DND-41 (cell line): ENCODE data around the gene VSIG1.

ENCODE experiments used
- EZH2 ChIP-seq: IDR thresholded peaks from 3 replicates; pipeline ENCODE4 v1.6.1; 2012; ENCODE audit warnings: borderline replicate concordance, low read depth, mild to moderate bottlenecking, moderate library complexity, low read length, inconsistent platforms; ENCODE audit not compliant: severe bottlenecking
- TF ChIP-seq, protein P1 (sequence below): IDR thresholded peaks from 2 replicates; pipeline ENCODE4 v1.5.1; 2012; ENCODE audit warnings: borderline replicate concordance, low read length, moderate library complexity, mild to moderate bottlenecking; ENCODE audit not compliant: poor library complexity, severe bottlenecking; ENCODE audit errors: extremely low read depth

DNA sequence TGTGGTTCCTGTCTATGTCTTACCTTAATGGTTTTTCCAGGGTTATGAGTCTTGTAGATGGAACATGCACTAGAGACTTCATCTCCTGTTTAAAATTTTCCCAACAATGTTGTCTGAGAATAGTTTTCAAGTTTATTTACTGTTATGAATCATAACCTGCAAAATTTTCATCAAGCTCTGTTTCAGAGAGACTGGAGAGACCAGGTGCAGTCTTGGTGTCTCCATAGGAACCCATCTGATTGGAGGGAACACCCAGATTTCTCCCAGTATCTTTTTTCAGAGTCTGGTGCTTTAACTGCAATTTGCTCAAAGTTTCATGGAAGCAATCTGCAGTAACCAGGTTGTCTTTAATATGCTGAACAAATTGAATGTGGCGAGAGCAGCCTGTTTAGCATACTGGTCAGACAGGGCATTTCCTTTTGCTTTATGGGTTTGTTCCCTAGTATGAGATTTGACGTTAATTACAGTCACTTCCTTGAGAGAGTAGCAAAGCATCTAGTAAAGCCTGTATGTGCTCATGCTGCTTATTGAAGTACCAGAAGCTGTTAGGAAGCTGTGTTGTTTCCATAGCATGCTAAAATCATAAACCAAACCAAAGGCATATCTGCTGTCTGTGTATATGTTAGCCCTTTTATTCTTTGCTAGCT, 18.8 kb upstream of the VSIG1 start:
- TF ChIP-seq EZH2, result no peak
- TF ChIP-seq, protein P1, sequence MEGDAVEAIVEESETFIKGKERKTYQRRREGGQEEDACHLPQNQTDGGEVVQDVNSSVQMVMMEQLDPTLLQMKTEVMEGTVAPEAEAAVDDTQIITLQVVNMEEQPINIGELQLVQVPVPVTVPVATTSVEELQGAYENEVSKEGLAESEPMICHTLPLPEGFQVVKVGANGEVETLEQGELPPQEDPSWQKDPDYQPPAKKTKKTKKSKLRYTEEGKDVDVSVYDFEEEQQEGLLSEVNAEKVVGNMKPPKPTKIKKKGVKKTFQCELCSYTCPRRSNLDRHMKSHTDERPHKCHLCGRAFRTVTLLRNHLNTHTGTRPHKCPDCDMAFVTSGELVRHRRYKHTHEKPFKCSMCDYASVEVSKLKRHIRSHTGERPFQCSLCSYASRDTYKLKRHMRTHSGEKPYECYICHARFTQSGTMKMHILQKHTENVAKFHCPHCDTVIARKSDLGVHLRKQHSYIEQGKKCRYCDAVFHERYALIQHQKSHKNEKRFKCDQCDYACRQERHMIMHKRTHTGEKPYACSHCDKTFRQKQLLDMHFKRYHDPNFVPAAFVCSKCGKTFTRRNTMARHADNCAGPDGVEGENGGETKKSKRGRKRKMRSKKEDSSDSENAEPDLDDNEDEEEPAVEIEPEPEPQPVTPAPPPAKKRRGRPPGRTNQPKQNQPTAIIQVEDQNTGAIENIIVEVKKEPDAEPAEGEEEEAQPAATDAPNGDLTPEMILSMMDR, result no peak
